IPS-11a (cell line): ENCODE data around the gene AMN1.
A peak's percentile ranks its signal among the peaks of the same experiment; 100 is the strongest.
"Not testable (repeated sequence)": the region's sequence is repeated elsewhere in the genome, so short reads cannot be mapped to it uniquely, and the experiment has no call there.

Source experiments
- H3K4me3 ChIP-seq: one replicate; pipeline ENCODE4 v1.5.1; 2013; ENCODE audit warnings: low read depth, low read length, control low read depth

The AMN1 gene

DNA sequence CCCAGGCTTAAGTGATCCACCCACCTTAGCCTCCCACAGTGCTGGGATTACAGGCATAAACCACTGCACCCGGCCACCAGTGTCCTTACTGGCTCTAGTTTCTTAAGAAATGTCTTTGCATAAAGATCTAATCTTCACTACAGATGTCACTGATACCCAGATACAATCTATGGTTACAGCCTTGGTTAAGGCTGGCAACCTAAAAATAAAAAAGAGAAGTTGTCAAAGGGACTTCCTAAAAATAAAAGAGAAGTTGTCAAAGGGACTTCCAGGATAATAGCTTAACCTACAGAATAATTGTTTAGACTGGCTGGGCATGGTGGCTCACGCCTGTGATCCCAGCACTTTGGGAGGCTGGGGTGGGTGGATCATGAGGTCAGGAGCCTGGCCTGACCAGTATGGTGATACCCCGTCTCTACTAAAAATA lies 41.7 kb downstream of the AMN1 start:
- H3K4me3 ChIP-seq: no peak overlapping the region

DNA sequence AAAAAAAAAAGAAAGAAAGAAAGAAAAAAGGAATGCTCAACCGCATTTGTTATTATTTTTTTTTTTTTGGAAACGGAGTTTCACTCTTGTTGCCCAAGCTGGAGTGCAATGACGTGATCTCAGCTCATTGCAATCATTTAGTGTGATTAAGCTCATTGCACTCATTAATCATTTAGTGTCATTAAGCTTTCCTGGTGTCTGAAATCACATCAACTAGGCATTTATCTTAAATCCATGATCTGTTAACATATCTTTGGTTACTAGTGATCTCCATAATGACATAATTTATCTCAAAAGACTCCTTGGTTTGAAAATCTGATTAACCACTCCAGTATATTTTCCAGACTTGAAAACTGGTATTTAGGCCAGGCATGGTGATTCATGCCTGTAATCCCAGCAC lies 43.0 kb downstream of the AMN1 start:
- H3K4me3 ChIP-seq: no peak overlapping the region

- no peak overlapping the region for H3K4me3 ChIP-seq
These were observed 46.5 kb downstream of the AMN1 start for GRCh38 chr12:31682136-31682962.

DNA sequence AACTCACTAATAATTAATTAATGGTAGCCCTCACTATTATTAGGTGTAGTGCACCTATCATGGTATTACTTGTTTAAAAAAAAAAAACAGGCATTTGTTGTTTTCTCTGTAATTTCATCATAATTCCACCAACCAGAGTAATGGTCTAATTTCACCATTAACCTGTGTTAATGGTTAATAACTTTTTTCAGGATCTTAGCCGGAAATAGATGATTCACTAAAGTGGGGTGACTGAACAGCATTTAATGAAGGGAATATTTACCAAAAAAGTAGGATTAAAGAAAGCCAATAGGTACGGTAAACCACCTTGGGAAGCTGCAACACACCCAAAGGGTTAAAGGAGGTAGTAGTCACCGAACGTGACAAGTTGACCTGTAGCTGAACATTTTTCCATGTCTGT lies 56.3 kb downstream of the AMN1 start:
- no peak overlapping the region for H3K4me3 ChIP-seq

GRCh38 chr12:31669582-31669981 lies 59.2 kb downstream of the AMN1 start:
- H3K4me3 ChIP-seq: not testable (repeated sequence)

GRCh38 chr12:31669020-31669419 lies 59.8 kb downstream of the AMN1 start:
- H3K4me3 ChIP-seq: no peak overlapping the region

DNA sequence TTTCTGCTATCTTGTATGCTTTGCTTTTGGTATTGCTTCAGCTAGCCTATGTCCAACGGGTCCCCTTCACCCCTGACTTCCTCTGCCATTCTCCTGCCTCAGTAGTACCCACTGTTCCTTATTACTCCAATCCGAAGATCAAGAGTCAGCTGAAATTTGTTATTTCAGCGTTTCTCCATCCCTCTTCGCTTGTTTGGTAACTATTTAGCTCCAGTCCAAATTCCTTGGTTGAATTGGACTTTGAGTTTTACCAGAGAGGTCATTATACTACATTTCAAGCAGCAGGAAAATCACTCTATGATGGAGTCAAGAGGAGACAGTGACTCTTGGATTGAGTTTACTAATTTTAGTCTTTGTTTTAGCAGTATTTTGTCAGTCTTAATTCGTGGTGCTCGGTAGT lies 64.8 kb downstream of the AMN1 start:
- no peak overlapping the region for H3K4me3 ChIP-seq

- H3K4me3 ChIP-seq: no peak overlapping the region
These were observed 65.2 kb downstream of the AMN1 start for GRCh38 chr12:31663576-31663975.

- no peak overlapping the region for H3K4me3 ChIP-seq
These were observed 66.5 kb downstream of the AMN1 start for GRCh38 chr12:31662176-31662849.

DNA sequence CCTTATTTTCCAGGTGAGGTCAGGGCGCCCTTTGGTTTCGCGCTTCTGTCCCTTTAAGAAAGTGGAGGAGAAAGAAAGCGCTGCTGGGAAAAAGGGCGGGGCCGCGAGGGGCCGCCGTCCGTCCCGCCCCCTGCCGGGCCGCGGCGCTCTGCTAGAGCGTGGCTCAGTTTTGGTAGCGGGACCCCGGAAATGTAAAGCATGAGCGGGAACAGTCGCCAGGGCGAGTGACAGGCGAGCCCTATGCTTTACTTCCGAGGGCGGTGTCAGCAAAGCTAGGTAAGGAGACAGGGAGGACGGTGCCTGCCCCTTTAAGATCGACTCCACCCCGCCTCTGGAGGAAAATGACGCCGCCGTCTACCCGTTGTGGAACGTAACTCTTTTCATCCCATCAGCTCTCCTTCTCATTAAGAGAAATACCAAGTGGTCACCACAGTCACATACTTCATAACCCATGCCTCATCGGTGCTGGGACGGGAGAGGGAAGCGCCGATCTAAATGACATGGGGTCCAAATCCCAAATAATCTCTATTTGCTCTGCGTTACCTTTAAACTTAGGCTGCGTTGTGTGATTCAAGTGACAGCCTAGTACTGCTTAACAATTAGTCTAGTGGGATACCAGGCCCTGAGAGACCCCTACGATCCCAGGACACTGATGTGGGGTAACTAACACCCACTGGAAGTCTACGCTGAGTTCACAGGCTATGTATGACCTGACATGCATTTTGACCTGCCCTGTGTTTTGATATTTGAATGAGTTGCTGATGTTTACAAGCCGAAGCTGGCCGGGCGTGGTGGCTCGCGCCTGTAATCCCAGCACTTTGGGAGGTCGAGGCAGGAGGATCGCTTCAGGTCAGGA lies 69.5 kb downstream of the AMN1 start, which contains the start of gene ETFBKMT:
TSS of gene ETFBKMT (plus strand) at position 602 of the 856 bp plus-strand sequence. CDS start 2,266 bp downstream, outside the sequence.
- H3K4me3 ChIP-seq: peak within 1 kb of the TSS; percentile 76

- H3K4me3 ChIP-seq: peak overlapping the region; percentile 35
These were observed 70.2 kb downstream of the AMN1 start for GRCh38 chr12:31658471-31659086.

- no peak overlapping the region for H3K4me3 ChIP-seq
These were observed 73.0 kb downstream of the AMN1 start for GRCh38 chr12:31655792-31656191.

DNA sequence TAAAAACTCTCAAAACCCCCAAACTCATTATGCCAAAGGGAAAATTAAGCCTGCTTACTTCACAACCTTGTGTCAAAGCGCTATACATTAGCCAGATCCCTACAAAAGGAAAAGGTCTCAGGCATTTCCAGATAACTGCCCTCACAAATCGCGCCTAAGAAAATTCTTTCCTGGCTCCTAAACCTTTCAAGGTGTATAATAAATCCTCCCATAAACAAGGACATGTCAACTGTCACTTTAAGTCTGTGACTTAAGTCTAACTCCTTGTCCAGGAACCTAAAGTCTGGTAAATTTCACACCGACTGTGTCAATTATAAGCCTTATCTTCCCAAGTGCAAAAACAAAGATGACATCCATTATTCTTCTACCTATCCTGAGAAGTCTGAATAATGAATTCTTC lies 73.6 kb downstream of the AMN1 start:
- H3K4me3 ChIP-seq: no peak overlapping the region

DNA sequence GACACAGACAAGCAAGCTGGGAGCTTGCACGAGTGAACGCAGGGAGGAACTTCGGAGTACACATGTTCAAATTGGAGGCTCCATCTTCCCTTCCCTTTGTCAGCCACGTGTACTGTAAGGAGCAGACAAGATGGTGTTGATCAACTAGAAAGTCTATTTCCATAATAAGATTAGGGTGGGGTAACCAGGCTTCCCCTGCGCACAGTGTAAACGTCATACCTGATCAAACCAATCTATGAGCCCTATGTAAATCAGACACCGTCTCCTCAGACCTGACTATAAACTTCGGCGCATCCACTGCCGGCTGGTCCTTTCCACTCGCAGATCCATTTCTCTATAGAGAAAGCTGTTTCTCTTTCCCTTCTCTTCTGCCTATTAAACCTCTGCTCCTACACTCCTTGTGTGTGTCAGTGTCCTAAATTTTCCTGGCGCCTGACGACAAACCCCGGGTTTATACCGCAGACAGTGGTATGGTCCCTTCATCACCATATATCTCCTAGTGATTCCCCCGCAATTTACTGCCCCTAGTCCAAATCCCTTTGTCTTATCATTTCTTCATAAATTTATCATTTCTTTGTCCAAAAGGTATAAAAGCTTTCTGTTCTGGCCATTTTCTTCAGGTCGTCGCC lies 76.8 kb downstream of the AMN1 start:
- no peak overlapping the region for H3K4me3 ChIP-seq

GRCh38 chr12:31650918-31651317 lies 77.9 kb downstream of the AMN1 start:
- H3K4me3 ChIP-seq: no peak overlapping the region

GRCh38 chr12:31647086-31647491 lies 81.7 kb downstream of the AMN1 start:
- H3K4me3 ChIP-seq: no peak overlapping the region

- H3K4me3 ChIP-seq: no peak overlapping the region
These were observed 82.9 kb downstream of the AMN1 start for GRCh38 chr12:31645924-31646323.

DNA sequence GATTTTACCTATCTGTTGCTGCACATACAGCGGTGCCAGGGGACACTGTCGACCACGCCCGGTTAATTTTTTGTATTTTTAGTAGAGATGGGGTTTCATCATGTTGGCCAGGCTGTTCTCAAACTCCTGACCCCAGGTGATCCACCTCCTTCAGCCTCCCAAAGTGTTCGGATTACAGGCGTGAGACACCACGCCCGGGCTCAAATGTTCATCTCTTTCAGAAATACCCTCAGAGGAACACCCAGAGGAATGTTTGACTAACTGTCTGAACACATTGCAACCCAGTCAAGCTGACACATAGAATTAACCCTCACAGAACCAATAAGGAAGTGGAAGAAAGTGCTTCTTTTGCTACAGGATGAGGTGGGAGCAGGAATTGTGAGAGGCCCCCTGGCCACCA lies 84.3 kb downstream of the AMN1 start:
- H3K4me3 ChIP-seq: no peak overlapping the region

DNA sequence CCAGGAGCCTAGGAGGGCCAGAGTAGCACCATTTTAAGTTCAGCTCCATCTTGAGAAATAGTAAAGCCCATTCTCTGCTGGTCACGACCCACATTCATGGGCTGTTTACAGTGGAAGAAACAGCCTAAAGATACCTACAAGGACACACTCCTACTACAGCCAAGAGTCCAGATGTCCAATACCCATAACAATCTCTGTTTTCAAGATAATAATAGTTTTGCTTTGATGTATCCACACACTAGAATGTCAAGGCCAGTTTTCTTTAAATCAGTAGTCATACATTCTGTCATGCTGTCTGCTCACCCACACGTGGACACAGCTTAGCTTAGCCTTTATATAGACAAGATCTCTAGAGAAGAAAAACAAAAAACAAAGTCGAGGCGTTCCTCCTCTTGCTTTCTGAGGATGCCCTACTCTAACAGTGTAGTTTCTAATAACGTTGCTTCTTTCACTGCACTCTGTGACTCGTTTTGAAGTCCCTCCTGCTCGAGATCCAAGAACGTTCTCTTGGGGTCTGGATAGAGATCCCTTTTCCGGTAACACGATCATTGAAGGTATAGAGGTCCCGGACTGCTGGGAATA lies 87.2 kb downstream of the AMN1 start:
- H3K4me3 ChIP-seq: no peak overlapping the region

DNA sequence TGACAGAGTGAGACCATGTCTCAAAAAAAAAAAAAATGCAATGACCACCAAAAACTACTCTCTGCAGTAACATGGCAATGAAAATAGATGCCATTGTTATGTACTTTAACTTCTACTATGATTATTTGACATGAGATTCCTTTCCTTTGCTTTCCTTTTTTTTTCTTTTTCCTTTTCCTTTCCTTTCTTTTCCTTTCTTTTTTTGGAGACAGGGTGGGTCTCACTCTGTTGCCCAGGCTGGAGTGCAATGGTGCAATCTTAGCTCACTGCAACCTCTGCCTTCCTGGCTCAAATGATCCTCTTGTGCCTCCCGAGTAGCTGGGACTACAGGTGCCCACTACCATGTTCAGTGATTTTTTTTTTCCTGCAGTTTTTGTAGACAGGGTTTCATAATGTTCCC lies 94.2 kb downstream of the AMN1 start:
- no peak overlapping the region for H3K4me3 ChIP-seq
